Cerebellar nuclear complex (tissue), 1 donor: ENCODE results near the gene TBC1D10B.
"Not testable (repeated sequence)": the region's sequence is repeated elsewhere in the genome, so short reads cannot be mapped to it uniquely, and the experiment has no call there.

ENCODE experiments used
- DNase-seq, 2 experiments: peaks; one replicate each; lab custom pipeline; 2025; lab: John Stamatoyannopoulos, UW

The TBC1D10B gene

DNA sequence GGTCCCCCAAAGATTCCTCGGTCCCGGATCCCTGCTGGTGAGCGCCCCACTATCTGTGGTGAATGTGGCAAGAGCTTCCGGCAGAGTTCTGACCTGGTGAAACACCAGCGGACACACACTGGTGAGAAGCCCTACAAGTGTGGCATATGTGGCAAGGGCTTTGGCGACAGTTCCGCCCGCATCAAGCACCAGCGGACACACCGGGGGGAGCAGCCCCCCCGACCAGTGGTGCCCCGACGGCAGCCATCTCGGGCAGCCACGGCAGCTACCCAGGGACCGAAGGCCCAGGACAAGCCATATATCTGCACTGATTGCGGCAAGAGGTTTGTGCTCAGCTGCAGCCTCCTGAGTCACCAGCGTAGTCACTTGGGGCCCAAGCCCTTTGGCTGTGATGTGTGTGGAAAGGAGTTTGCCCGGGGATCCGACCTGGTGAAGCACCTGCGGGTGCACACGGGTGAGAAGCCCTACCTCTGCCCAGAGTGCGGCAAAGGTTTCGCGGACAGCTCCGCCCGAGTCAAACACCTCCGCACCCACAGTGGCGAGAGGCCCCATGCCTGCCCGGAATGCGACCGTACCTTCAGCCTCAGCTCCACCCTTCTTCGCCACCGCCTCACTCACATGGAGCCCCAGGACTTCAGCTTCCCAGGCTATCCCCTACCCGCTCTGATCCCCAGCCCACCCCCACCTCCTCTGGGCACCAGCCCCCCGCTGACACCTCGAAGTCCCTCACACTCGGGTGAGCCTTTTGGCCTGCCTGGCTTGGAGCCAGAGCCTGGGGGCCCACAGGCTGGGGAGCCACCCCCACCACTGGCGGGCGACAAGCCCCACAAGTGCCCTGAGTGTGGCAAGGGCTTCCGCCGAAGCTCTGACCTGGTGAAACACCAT is 27.7 kb upstream of the TBC1D10B start:
- no peak for DNase-seq

DNA sequence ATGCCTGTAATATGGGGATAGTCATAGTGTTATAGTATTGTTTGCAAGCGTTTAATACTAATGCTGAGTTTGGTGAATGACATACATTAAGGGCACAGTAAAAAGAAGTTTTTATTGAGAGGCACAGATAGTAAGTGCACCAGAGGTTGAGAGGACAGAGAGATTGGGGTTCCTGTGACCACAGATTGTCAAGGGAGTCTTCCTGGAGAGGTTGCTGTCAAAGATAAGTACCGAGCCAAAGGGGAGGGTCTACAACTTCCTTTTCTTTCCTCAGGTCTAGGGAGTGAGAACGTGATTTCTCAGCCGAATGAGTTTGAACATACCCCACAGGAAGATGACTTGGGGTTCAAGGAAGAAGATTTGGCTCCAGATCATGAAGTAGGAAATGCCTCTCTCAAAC is 26.8 kb upstream of the TBC1D10B start:
- DNase-seq = no peak

DNA sequence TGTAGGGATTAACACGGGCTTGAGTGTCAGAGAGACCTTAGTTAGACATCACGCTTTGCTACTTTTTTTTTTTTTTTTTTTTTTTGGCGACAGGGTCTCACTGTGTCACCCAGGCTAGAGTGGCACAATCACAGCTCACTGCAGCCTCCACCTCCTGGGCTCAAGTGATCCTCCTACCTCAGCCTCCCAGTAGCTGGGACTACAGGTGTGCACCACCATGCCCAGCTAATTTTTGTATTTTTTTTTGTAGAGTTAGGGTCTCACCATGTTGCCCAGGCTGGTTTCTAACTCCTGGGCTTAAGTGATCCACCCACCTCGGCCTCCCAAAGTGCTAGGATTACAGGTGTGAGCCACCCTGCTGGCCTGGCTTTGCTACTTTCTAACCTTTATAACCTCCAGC is 26.3 kb upstream of the TBC1D10B start:
- DNase-seq = not testable (repeated sequence)

DNA sequence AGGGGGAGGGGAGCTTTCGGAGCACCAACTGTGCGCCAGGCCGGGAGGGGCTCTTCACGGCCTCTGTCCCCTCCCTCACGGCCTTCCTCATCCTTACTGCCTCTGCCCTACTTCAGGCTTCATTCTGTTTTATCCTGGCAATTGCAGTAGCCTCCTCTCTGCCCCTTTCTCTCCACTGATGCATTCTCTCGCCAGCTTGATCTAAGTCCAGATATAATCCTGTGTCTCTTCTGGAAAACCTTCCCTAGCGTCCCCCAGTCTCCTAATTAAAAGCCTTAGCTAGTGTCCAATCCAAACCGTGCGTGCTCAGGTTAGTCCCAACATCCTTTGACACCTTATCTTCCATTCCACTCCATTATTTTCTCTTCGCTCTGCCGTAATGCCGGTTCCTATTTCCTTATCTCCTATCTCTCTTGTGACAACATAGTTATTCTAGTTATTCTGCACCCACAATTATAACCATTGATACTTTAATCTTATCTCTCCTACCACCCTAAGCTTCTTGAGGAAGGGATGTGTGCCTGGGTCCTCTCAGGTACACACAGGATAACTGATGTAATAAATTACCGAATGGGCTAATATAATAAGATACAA is 25.8 kb upstream of the TBC1D10B start:
- no peak for DNase-seq

DNA sequence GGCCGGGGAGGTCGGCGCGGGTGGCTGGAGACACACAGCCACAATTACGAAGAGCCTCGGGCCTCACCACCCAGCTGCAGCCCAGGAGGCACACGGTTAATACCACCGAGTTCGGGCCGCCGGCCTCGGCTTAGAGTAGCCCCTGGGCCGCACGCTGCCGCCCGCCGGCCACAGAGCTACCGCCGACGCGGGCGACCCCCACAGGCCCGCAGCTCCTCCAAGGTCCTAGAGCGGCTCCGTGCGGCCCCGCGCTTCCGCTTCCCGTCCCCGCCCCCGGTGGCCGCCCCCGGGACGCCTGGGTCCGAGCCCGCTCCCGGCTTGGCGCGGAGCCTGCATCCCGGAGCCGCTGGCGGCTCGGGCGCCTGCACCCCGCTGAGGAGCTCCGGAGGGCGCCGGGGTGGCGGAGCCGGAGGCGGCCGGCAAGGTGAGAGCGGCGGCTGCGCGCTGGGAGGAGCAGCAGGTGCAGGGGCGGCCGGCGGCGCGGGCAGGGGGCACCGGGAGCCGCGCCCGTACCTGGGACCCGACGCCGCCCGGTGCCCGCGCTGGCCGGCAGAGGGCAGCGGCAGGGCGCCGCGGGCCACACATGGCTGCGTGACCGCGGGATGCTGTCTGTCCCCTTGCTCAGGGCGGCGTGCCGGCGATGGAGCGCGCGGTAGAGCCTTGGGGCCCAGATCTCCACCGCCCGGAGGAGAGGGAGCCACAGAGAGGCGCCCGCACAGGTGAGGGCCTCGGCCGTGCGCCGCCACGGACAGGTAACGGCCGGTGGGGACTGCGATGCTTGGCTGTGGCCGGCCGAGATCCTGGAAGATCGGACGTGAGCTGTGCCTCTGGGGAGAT is 25.1 kb upstream of the TBC1D10B start, which contains the start of gene ZNF48:
Gene ZNF48 (plus strand): TSS at position 266 of the 837 bp plus-strand sequence. CDS start 375 bp downstream, at position 641.
- peak in 1 of 2 experiments; percentile 68 for DNase-seq

DNA sequence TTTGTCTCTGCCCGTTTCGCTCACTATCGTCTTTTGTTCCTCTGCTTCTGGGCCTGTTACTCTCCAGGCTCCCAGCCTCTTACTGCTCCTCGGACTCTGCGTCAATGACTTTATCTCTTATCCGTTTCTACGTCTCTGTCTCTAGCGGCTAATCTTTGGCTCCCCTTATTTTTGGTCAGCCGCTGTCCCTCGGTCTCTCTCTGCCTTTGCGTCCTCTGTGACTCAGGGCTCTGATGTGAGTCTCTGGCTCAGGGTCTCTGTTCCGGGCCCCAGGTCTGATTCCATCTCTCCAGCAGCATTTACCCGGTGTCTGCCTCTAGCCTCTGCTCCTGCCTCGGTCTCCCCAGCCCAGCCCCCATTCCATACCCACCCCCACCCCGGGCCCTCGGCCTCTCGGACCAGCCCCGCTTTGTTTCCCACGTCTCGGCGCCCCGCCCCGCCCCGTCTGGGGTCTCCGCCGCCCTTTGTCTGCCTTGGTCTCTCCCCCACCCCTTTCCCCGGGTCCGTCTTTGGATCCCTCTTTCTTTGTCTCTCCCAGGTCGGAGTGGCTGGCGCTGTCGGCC is 24.4 kb upstream of the TBC1D10B start:
- DNase-seq = no peak

DNA sequence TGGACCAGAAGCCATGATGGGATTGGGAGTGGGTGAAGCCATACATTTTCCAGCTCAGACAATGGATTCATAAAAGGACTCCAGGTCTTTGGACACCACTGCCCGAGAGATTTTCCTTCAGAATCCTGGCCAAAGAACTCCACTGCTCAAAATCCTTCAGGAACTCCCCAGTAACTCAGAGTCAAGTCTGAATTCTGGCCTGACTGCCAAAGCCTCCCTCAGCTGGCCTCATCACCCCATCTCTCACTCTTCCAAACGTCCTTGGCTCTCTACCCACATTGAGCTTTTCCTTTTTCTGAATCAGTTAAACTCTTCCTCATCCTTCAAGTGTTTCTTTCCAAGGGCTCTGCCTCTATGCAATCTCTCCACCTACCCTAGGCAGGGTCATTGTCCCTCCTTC is 13.2 kb upstream of the TBC1D10B start:
- DNase-seq = no peak

DNA sequence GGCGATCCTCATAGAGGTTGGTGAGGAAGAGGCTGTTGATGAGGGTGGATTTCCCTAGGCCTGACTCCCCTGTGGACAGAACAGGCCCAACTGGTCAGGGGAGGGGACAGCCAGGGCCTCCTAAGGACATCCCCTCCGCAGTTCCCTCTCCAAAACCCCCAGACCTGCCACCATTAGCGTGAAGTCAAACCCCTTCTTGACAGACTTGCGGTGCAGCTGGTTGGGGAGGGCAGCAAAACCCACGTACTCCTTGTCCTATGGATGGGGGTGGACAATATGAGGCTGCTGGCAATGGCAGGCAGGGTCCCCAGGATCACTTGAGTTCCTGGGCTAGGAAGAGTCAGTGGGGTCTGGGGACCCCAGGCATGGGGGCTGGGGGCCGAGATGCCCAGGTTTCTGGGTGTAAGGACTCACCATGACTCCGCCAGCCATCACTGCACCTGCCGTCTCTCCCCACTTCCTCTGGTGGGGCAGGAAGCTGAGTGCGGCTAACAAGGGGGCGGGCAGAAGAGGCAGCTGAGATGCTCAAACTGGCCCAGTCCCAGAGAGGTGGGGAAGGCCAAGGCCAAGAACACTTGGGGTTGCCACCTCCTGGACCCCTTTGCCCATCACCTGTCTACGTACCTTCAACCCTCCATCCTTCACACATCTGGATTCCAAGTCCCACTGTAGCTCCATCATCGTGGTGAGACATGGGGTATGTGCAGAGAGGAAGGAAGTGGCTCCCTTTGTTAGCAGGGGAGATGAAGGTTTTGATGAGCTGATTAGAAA is 12.0 kb upstream of the TBC1D10B start, which contains the start of gene SEPTIN1:
Gene SEPTIN1 (minus strand): TSS at position 451 of the 771 bp plus-strand sequence. CDS start 19 bp downstream, at position 432.
- DNase-seq = no peak

DNA sequence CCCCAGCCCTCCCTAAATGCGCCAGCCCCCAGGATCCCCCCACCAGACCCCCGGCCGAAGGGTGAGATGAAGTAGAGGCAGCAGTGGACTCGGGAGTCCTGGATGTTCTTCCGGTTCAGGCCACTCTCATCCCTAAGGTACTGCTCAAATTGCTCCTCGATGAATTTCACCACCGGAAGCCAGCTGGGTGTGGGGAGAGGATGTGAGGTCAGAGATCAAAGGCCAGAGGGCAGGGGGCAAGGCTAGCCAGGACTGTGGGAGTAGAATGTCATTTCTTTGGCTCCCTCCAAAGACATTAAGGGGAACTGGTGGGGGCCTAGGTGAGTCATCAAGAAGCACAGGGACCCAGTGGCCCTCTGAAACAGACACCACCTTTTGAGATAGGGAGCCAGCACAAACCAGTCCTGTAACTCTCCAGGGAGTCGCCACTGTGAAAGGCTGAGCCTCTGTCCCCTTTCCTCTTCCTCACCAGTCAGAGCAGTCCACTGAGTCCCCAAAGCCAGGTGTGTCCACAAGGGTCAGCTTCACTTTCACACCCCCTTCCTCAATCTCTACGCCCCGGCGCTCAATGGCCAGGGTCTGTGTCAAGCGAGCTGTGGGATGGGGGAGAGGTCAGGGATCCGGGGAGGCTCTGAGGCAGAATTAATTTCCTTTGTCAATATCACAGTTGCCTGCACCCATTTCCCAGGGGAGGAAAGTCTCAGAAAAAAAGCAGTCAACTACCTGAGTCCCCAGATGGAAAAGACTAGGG is 11.2 kb upstream of the TBC1D10B start:
- DNase-seq = no peak

DNA sequence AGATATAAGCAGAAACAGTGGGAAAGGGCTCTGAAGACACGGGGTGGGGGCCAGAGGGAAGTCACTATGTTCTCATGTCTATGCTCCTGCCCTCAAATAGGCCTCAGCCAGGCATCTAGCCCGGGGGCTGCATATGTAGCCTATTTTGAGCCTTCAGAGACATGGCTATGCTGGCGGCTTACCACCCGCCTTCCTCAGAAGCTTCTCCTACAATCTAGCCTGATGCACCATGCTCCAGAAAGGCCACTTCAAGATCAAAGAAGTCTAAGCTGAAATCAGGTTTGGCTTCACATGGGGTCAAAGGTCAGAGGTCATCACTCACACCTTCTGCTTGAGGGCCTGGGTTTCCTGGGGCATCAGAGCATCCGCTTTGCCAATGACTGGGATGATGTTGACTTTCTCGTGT is 10.5 kb upstream of the TBC1D10B start:
- no peak for DNase-seq

DNA sequence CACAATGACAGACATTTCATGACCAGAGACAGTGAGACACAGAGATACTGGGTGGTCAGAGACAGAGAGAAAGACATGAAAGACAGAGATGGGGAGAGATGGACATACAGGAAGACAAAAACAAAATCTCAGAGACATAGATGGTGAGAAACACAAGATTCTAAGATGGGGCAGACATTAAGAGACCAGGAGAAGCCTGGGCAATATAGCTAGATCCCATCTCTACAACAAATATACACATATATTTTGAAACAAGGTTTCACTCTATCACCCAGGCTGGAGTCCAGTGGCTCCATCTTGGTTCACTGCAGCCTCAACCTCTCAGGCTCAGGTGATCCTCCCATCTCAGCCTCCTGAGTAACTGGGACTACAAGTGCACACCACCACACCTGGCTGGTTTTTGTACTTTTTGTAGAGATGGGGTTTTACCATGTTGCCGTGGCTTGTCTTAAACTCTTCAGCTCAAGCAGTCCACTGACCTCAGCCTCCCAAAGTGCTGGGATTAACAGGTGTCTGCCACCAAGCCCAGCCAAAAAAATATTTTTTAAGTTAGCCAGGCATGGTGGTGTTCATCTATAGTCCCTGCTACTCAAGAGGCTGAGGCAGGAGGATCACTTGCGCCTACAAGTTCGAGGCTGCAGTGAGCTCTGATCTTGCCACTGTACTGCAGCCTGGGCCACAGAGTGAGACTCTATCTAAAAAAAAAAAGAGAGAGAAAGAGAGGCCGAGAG is 9.9 kb upstream of the TBC1D10B start:
- no peak for DNase-seq

DNA sequence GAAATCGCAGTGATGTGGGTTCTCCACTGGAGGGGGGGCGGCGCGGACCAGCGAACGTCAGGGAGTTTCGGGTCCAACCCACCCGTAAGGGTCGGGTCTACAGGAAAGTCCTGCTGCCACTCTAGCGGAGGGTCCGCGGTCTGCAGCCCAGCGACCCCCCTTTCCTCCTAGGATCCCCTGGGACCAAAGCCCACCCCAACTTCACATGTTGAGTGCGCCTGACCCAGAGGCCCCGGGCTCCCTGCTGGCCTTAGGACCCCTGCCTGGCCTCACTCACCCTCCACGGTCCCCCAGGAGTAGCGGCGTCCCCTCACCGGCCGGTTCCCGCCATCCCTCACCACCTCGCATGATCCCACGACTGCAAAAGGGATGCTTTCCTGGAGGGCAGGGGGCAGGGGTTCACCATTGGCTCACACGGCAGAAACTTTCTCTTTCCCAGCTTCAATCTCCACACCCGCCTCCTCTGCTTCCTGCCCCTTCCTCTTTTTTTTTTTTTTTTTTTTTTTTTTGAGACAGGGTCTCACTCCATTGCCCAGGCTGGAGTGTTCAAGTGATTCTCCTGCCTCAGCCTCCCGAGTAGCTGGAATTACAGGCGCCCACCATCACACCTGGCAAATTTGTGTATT is 9.0 kb upstream of the TBC1D10B start:
- DNase-seq = no peak

DNA sequence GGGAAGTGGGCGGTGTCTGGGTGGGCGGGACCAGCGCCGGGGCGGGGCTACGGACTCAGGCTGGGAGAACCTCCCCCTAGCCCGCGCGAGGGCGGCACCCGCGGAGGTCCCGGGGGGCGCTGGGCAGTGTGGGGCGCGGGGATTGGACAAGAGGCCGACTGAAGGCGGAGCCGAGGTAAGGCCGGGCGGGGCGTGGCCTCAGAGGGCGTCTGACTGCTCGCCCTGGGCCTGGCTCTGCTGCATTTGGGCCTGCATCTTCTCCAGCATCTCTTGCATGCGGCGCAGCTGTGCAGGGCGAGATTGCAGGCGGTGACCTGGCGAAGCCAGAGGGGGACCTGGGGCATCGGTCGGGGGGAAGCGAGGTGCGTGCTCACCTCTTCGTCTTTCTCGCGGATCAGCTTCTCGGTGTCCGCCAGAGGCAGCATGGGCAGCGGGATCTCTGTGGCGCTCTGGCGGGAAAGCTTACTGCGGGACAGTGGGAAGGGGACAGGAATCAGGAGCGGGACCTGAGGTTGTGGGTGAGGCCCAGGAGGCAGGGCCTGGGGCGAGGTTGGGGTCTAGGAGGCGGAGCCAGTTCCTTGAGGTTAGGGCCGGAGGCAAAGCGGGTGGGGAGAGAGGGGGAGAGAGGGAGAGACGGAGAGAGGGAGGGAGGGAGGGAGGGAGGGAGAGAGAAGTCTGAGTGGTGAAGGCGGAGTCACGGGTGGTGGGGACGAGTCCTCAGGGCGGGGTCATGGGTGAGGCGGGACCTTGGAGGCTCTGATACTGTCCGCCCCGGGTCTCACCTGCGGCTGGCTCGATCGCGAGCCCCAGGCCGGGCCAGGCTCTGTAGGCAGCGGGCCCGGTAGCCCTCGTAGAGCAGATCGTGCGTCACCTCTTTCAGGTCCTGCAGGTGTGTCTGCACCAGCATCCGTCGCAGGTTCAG is 8.2 kb upstream of the TBC1D10B start:
- DNase-seq = peak; percentile 91 to 96

DNA sequence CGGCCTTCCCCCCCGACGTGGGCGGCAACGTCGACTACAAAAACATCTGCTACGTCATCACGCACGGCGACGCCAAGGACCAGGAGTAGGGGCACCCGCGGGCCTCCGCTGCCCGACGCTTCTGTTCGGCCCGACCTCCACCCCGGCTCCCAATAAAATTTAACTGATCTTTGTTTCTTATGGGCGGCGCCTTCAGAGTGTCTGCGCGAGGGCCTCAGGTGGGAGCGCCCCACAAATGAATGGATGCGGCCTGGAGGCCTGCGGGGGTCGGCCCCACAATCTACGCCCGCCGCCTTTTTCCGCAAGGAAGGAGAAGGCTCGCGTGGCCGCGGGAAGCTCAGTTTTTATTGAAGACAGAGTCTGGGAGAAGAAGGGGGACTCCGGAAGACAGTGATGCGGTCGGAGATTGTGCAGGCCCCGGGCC is 7.5 kb upstream of the TBC1D10B start:
- peak in 1 of 2 experiments; percentile 69 for DNase-seq

DNA sequence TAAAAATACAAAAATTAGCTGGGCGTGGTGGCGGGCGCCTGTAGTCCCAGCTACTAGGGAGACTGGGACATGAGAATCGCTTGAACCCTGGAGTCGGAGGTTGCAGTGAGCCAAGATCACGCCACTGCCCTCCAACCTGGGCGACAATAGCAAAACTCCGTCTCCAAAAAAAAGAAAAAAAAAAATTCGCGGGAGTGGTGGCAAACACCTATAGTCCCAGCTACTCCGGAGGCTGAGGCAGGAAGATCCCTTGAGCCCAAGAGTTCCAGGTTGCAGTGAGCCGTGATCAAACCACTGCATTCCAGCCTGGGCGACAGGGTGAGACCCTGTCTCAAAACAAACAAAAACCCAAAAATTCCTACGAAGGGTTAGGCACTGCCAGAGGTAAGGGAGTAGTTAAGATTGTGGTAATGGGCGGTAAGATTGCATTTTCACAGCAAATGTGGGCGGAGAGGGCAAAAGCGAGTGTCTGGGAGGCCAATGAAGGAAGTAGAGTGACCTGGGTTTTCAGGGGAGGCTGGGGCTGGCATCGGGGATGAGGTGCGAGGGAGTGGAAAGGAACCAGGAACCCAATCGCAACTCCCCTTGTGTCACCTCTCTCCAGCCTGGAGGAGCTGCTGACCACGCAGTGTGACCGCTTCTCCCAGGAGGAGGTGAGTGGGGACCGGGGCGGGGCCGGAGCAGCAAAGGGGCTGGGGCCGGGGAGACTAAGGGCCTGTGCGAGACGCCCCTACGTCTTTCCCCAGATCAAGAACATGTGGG is 6.9 kb upstream of the TBC1D10B start:
- DNase-seq = no peak

DNA sequence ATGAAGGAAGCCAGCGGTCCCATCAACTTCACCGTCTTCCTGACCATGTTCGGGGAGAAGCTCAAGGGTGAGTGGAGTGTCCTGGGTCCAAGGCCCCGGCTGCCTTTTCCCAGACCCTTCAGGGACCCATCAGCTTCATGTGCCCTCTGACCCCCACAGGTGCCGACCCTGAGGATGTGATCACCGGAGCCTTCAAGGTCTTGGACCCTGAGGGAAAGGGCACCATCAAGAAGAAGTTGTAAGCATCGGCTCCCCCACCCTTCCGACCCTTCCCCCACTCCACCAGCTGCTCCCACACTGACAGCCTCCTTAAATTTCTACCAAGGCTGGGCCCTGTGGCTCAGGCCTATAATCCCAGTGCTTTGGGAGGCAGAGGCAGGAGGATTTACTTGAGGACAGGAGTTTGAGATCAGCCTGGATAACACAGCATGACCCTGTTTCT is 6.2 kb upstream of the TBC1D10B start:
- DNase-seq = no peak

DNA sequence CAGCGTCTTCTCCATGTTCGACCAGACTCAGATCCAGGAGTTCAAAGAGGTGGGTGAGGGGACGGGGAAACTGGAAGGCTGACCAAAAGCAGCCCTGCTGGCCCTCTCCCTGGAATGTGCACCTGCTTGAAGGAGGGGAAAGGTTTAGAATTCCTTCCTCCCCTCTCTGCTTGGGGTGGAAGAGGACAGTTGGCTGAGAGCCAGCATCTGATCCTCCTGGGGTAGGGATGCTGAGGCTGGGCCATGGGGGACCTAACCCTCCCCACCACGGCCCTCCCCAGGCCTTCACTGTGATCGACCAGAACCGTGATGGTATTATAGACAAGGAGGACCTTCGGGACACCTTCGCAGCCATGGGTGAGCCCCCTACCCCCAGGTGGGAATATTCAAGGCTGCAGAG is 5.6 kb upstream of the TBC1D10B start:
- no peak for DNase-seq
